Hepatocyte (in vitro differentiated cells): ENCODE data around the gene CBR4. TPM values are rescaled to one million over a fixed set of nuclear protein-coding genes. Genes with fewer than 3 reads are reported as not detected.
A peak's percentile ranks its signal among the peaks of the same experiment; 100 is the strongest.

Source experiments
- DNase-seq: peaks from one replicate; pipeline ENCODE4 v3.0.0-alpha.2; 2016; ENCODE audit warnings: low spot score
- H2AFZ ChIP-seq: fragments of 200-600 bp; sonication (generic); 2 replicates; pipeline ENCODE4 v1.6.0; 2016; ENCODE audit warnings: antibody characterized with exemption, mild to moderate bottlenecking
- H3K27ac ChIP-seq: fragments of 200-600 bp; sonication (generic); 2 replicates; pipeline ENCODE4 v1.5.1; 2016; ENCODE audit warnings: mild to moderate bottlenecking
- H3K27me3 ChIP-seq: fragments of 200-600 bp; sonication (generic); 2 replicates; pipeline ENCODE4 v1.6.1; 2016
- H3K36me3 ChIP-seq: fragments of 200-600 bp; sonication (generic); replicated peaks from 2 replicates; pipeline ENCODE4 v1.5.1; 2016; ENCODE audit warnings: low read depth; ENCODE audit not compliant: insufficient read depth
- H3K4me1 ChIP-seq: fragments of 200-600 bp; sonication (generic); 2 replicates; pipeline ENCODE4 v1.5.1; 2016; ENCODE audit warnings: mild to moderate bottlenecking, moderate library complexity; ENCODE audit not compliant: insufficient read depth
- H3K4me2 ChIP-seq: fragments of 200-600 bp; sonication (generic); 2 replicates; pipeline ENCODE4 v1.6.0; 2016
- H3K4me3 ChIP-seq: fragments of 200-600 bp; sonication (generic); 2 replicates; pipeline ENCODE4 v1.5.1; 2016; ENCODE audit warnings: mild to moderate bottlenecking
- H3K79me2 ChIP-seq: fragments of 200-600 bp; sonication (generic); 2 replicates; pipeline ENCODE4 v1.6.0; 2017; ENCODE audit warnings: mild to moderate bottlenecking
- H3K9me2 ChIP-seq: fragments of 200-600 bp; sonication (generic); replicated peaks from 2 replicates; pipeline ENCODE4 v1.6.0; 2017; ENCODE audit warnings: mild to moderate bottlenecking; ENCODE audit not compliant: insufficient read depth
- H3K9me3 ChIP-seq: fragments of 200-600 bp; sonication (generic); 2 replicates; pipeline ENCODE4 v1.5.1; 2016; ENCODE audit warnings: low read depth, mild to moderate bottlenecking
- H4K20me1 ChIP-seq: fragments of 200-600 bp; sonication (generic); 2 replicates; pipeline ENCODE4 v1.6.0; 2016; ENCODE audit warnings: mild to moderate bottlenecking; ENCODE audit not compliant: insufficient read depth, poor library complexity, severe bottlenecking
- CTCF ChIP-seq: fragments of 200-600 bp; sonication (generic); IDR thresholded peaks from 2 replicates; pipeline ENCODE4 v1.5.1; 2016; ENCODE audit warnings: antibody characterized with exemption, mild to moderate bottlenecking; ENCODE audit not compliant: poor library complexity
- EZH2 ChIP-seq: fragments of 200-600 bp; sonication (generic); IDR thresholded peaks from 2 replicates; pipeline ENCODE4 v1.6.1; 2016; ENCODE audit warnings: antibody characterized with exemption, mild to moderate bottlenecking, borderline replicate concordance
- EZH2phosphoT487 ChIP-seq: fragments of 200-600 bp; sonication (generic); IDR thresholded peaks from one replicate; pipeline ENCODE4 v1.6.1; 2018; ENCODE audit warnings: antibody characterized with exemption, mild to moderate bottlenecking, low read depth, moderate library complexity; ENCODE audit not compliant: unreplicated experiment, severe bottlenecking
- WGBS: methylation state at CpG from one replicate; pipeline ENCODE4 v1.1.6; 2016; ENCODE audit warnings: low lambda C conversion rate; ENCODE audit errors: missing lambda C conversion rate; 5-methylcytosine and 5-hydroxymethylcytosine counted together
- polyA plus RNA-seq: library from polyadenylated mRNA; unstranded; fragments of >200 nt; fragmentation: Nextera tagmentation; extraction: Ambion mirVana; gene quantifications from 2 replicates; pipeline ENCODE4 v1.2.1, GENCODE V29; 2016
- small RNA-seq: library from RNA; depleted of rRNA; stranded (forward); fragments of <200 nt; gene quantifications from one replicate; pipeline ENCODE3, GENCODE V24; 2014
- total RNA-seq: library from RNA; depleted of rRNA; stranded (reverse); fragments of >200 nt; gene quantifications from 2 replicates; pipeline ENCODE4 v1.2.3, GENCODE V29; 2014

The CBR4 gene
- total and polyA plus RNA-seq, 2 experiments from 2014 or later: 18.5 to 26.9 TPM

- H4K20me1 ChIP-seq: no peaks in the 10 kb centered on the region
- H3K4me3 ChIP-seq: no peak overlapping the region
- no peaks in the 10 kb centered on the region for H3K9me2 ChIP-seq
- no peak for DNase-seq
- no peaks in the 10 kb centered on the region for H3K4me1 ChIP-seq
- H3K36me3 ChIP-seq: no peaks in the 10 kb centered on the region
- H3K4me2 ChIP-seq: no peak overlapping the region
- H3K27me3 ChIP-seq: no peaks in the 10 kb centered on the region
- no peaks in the 10 kb centered on the region for H3K79me2 ChIP-seq
- no peak overlapping the region for H2AFZ ChIP-seq
- no peaks in the 10 kb centered on the region for H3K9me3 ChIP-seq
- no peak overlapping the region for H3K27ac ChIP-seq
- 62% methylated on average over 2 of the region's 2 CpGs for WGBS
- TF ChIP-seq EZH2 (no peak), EZH2phosphoT487 (no peak)
Measured at GRCh38 chr4:168945291-168945690, 64.8 kb downstream of the CBR4 start.

- H3K9me2 ChIP-seq: no peaks in the 10 kb centered on the region
- H3K9me3 ChIP-seq: no peaks in the 10 kb centered on the region
- H2AFZ ChIP-seq: no peak overlapping the region
- no peak overlapping the region for H3K27ac ChIP-seq
- WGBS: 85% methylated on average over 3 of the region's 3 CpGs
- no peaks in the 10 kb centered on the region for H3K4me1 ChIP-seq
- TF ChIP-seq EZH2 (no peak), CTCF (peak; percentile 12), EZH2phosphoT487 (no peak)
- H3K36me3 ChIP-seq: no peaks in the 10 kb centered on the region
- H4K20me1 ChIP-seq: no peaks in the 10 kb centered on the region
- no peaks in the 10 kb centered on the region for H3K27me3 ChIP-seq
- no peaks in the 10 kb centered on the region for H3K79me2 ChIP-seq
- no peak for DNase-seq
- H3K4me3 ChIP-seq: no peak overlapping the region
- no peak overlapping the region for H3K4me2 ChIP-seq
Measured at GRCh38 chr4:168942985-168943384, 67.1 kb downstream of the CBR4 start.

Small RNAs within 50 kb of the gene (small RNA-seq; reads per million reads assigned to genes)
- gene RNY4P17: 3.4 reads per million, percentile 91 among the genes with 10 or more reads in this experiment
